ENCODE data around the gene MEGF8.
A peak's percentile ranks its signal among the peaks of the same experiment; 100 is the strongest.

The MEGF8 gene

DNA sequence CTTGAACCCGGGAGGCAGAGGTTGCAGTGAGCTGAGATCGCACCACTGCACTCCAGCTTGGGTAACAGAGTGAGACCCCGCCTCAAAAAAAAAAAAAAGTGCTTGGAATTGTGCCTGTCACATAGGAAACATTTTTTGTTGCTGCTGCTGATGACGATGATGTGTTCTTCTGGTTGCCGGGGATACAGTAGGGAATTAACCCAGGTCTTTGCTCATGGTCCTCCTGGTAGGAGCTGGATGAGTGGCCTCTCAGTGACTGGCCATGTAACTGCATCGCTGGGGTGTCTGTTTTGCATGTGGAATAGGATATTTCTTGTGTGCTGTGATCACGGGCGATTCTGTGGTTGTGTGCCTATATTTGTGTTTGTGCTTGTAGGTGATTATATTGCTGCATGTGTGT is 69.3 kb downstream of the MEGF8 start:
- WGBS: 83% methylated on average over 8 of the region's 8 CpGs
- no peak overlapping the region for H2AFZ ChIP-seq (ENCODE audit: low read depth, low read length)
- H3K9me3 ChIP-seq (ENCODE audit: control insufficient read depth, low read length): no peaks in the 10 kb centered on the region
- no peak overlapping the region for H3K9ac ChIP-seq (ENCODE audit: low read length)
- no peak overlapping the region for H3K4me2 ChIP-seq (ENCODE audit: low read length, poor library complexity, severe bottlenecking)
- H3K4me1 ChIP-seq (ENCODE audit: control insufficient read depth, insufficient read depth, low read depth, low read length): peaks cover 13% of the 10 kb centered on the region
- H3K4me3 ChIP-seq (ENCODE audit: insufficient read depth in 1 of 2, low read depth in 1 of 2, low read length in 2 of 2): no peak overlapping the region
- no peak overlapping the region for H3K18ac ChIP-seq (ENCODE audit: low read depth in 1 of 2, low read length in 2 of 2)
- DNase-seq: peak; percentile 34
- peaks cover 26 to 30% of the 10 kb centered on the region in 2 experiments for H3K27me3 ChIP-seq (ENCODE audit: control insufficient read depth in 1 of 2, insufficient read depth in 1 of 2, low read length in 2 of 2)
- H2BK12ac ChIP-seq (ENCODE audit: low read length in 2 of 2): no peak overlapping the region
- no peak overlapping the region for H4K8ac ChIP-seq (ENCODE audit: low read length)
- no peak overlapping the region for H3K27ac ChIP-seq (ENCODE audit: low read length, poor library complexity, severe bottlenecking)
- no peak overlapping the region for H4K91ac ChIP-seq (ENCODE audit: low read length)
- no peak overlapping the region for H2BK120ac ChIP-seq (ENCODE audit: low read depth, low read length)
- no peak overlapping the region for H3K14ac ChIP-seq (ENCODE audit: low read length in 2 of 2)
- H3K36me3 ChIP-seq (ENCODE audit: control insufficient read depth in 1 of 2, insufficient read depth in 2 of 2, low read depth in 1 of 2, low read length in 2 of 2): no peaks in the 10 kb centered on the region
- H2BK5ac ChIP-seq (ENCODE audit: low read depth, low read length, poor library complexity, severe bottlenecking): no peak overlapping the region
- peaks cover 13% of the 10 kb centered on the region for H3K79me1 ChIP-seq (replicated peaks; ENCODE audit: low read length, poor library complexity, severe bottlenecking)
- H3K4ac ChIP-seq (ENCODE audit: low read depth in 1 of 2, low read length in 2 of 2): no peak overlapping the region
- no peak overlapping the region for H2AK5ac ChIP-seq (ENCODE audit: low read length, severe bottlenecking)
- no peak overlapping the region for H2BK15ac ChIP-seq (ENCODE audit: low read depth, poor library complexity, severe bottlenecking)
- no peak overlapping the region for H3K23ac ChIP-seq (ENCODE audit: low read length in 2 of 2)

- Histone ChIP-seq H3K23ac (ENCODE audit: low read length in 2 of 2) (no peak overlapping the region), H4K8ac (ENCODE audit: low read length) (peak overlapping the region; percentile 89), H3K4me3 (ENCODE audit: insufficient read depth in 1 of 2, low read depth in 1 of 2, low read length in 2 of 2) (peak overlapping the region; percentile 58 to 86), H3K27ac (ENCODE audit: low read length, poor library complexity, severe bottlenecking) (peak overlapping the region; percentile 77), H3K9ac (ENCODE audit: low read length) (peak overlapping the region; percentile 92), H2BK5ac (ENCODE audit: low read depth, low read length, poor library complexity, severe bottlenecking) (peak overlapping the region; percentile 53), H2BK12ac (ENCODE audit: low read length in 2 of 2) (peak overlapping the region in 1 of 2 experiments; percentile 64), H3K79me1 (replicated peaks; ENCODE audit: low read length, poor library complexity, severe bottlenecking) (peaks cover 18% of the 10 kb centered on the region), H3K9me3 (ENCODE audit: control insufficient read depth, low read length) (no peaks in the 10 kb centered on the region), H2BK15ac (ENCODE audit: low read depth, poor library complexity, severe bottlenecking) (peak overlapping the region; percentile 90), H3K4me1 (ENCODE audit: control insufficient read depth, insufficient read depth, low read depth, low read length) (peaks cover 15% of the 10 kb centered on the region), H2BK120ac (ENCODE audit: low read depth, low read length) (peak overlapping the region; percentile 19), H3K4me2 (ENCODE audit: low read length, poor library complexity, severe bottlenecking) (peak overlapping the region; percentile 94), H3K27me3 (ENCODE audit: control insufficient read depth in 1 of 2, insufficient read depth in 1 of 2, low read length in 2 of 2) (peaks cover 7 to 12% of the 10 kb centered on the region in 2 experiments), H3K14ac (ENCODE audit: low read length in 2 of 2) (no peak overlapping the region), H2AFZ (ENCODE audit: low read depth, low read length) (peak overlapping the region; percentile 83), H3K4ac (ENCODE audit: low read depth in 1 of 2, low read length in 2 of 2) (no peak overlapping the region), H4K91ac (ENCODE audit: low read length) (peak overlapping the region; percentile 3), H2AK5ac (ENCODE audit: low read length, severe bottlenecking) (no peak overlapping the region), H3K36me3 (ENCODE audit: control insufficient read depth in 1 of 2, insufficient read depth in 2 of 2, low read depth in 1 of 2, low read length in 2 of 2) (peaks cover 0 to 5% of the 10 kb centered on the region in 2 experiments), H3K18ac (ENCODE audit: low read depth in 1 of 2, low read length in 2 of 2) (peak overlapping the region; percentile 5 to 37)
- DNase-seq: peak; percentile 99
- 4% methylated on average over 42 of the region's 42 CpGs for WGBS
Measured at GRCh38 chr19:42396381-42397262, 71.2 kb downstream of the MEGF8 start.

DNA sequence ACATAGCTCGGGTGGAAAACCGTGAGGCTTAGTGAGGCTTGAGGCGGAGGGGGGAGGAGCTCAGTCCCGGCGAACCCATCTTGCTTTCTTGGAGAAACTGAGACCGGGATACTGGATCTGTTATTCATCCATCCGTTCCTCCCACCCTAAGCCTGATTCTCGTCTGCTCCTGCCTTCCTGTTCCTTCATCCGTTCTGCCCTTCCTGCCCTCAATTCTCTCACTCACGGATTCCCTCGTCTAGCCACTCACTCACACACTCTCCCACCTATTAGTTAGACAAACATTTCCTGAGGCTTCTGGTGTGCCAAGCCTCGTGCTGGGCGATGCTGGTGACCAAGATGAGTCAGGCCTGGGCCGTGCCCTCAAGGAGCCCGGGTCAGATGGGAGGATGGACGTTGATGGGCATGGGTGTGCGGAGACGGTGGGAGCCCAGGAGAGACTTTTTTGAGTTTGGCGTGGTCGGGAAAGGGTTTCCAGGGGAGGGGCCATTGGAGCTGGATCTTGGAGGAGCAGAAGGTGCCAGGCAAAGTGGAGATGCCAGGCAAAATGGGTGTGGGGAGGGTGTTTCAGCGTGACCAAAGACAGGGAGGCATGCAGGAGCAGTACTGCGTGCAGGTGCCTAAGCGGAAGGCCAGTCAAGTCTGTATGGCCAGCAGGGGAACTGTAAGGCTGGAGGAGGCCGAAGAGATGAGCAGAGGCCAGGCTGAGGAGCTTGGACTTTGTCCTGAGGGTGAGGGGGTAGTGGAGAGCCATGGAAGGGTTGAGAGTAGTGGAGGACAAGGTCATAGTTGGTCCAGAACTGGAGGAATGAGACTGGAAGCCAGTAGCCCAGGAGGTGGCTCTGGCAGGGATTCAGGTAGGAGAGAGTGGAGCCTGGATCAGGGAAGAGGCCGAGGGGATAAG is 72.1 kb downstream of the MEGF8 start:
- Histone ChIP-seq H3K23ac (ENCODE audit: low read length in 2 of 2) (peak overlapping the region in 1 of 2 experiments; percentile 17), H3K4me1 (ENCODE audit: control insufficient read depth, insufficient read depth, low read depth, low read length) (peaks cover 22% of the 10 kb centered on the region), H2AFZ (ENCODE audit: low read depth, low read length) (peak overlapping the region; percentile 3), H2AK5ac (ENCODE audit: low read length, severe bottlenecking) (peak overlapping the region; percentile 57), H3K27me3 (ENCODE audit: control insufficient read depth in 1 of 2, insufficient read depth in 1 of 2, low read length in 2 of 2) (peaks cover 0 to 5% of the 10 kb centered on the region in 2 experiments), H2BK5ac (ENCODE audit: low read depth, low read length, poor library complexity, severe bottlenecking) (no peak overlapping the region), H3K36me3 (ENCODE audit: control insufficient read depth in 1 of 2, insufficient read depth in 2 of 2, low read depth in 1 of 2, low read length in 2 of 2) (peaks cover 0 to 5% of the 10 kb centered on the region in 2 experiments), H3K14ac (ENCODE audit: low read length in 2 of 2) (peak overlapping the region in 1 of 2 experiments; percentile 45), H2BK15ac (ENCODE audit: low read depth, poor library complexity, severe bottlenecking) (peak overlapping the region; percentile 30), H3K4me3 (ENCODE audit: insufficient read depth in 1 of 2, low read depth in 1 of 2, low read length in 2 of 2) (peak overlapping the region; percentile 53 to 86), H2BK120ac (ENCODE audit: low read depth, low read length) (no peak overlapping the region), H3K18ac (ENCODE audit: low read depth in 1 of 2, low read length in 2 of 2) (peak overlapping the region; percentile 5 to 48), H3K4ac (ENCODE audit: low read depth in 1 of 2, low read length in 2 of 2) (peak overlapping the region in 1 of 2 experiments; percentile 2), H4K8ac (ENCODE audit: low read length) (peak overlapping the region; percentile 89), H4K91ac (ENCODE audit: low read length) (peak overlapping the region; percentile 37), H3K4me2 (ENCODE audit: low read length, poor library complexity, severe bottlenecking) (peak overlapping the region; percentile 55), H3K79me1 (replicated peaks; ENCODE audit: low read length, poor library complexity, severe bottlenecking) (peaks cover 20% of the 10 kb centered on the region), H2BK12ac (ENCODE audit: low read length in 2 of 2) (no peak overlapping the region), H3K9ac (ENCODE audit: low read length) (peak overlapping the region; percentile 92), H3K9me3 (ENCODE audit: control insufficient read depth, low read length) (no peaks in the 10 kb centered on the region), H3K27ac (ENCODE audit: low read length, poor library complexity, severe bottlenecking) (peak overlapping the region; percentile 65)
- no peak for DNase-seq
- WGBS: 28% methylated on average over 23 of the region's 25 CpGs
